Ascending aorta (tissue), 2 donors: Measurements from ENCODE around the gene PRKAG2. TPM values are rescaled to one million over a fixed set of nuclear protein-coding genes. Genes with fewer than 3 reads are reported as not detected.

Source experiments
- DNase-seq, 2 donors: peaks; one replicate each; pipeline ENCODE4 v3.0.0-alpha.2; 2019; ENCODE audit warnings: low spot score in 2 of 2
- H3K27ac ChIP-seq, 2 donors: fragments of 200-600 bp; sonication (generic); one replicate each; pipeline ENCODE4 v1.5.1; 2016 to 2017; ENCODE audit warnings: mild to moderate bottlenecking in 1 of 2
- H3K27me3 ChIP-seq: fragments of 200-600 bp; sonication (generic); one replicate; pipeline ENCODE4 v1.5.1; 2017
- H3K36me3 ChIP-seq, 2 donors: fragments of 200-600 bp; sonication (generic); one replicate each; pipeline ENCODE4 v1.5.1; 2016
- H3K4me1 ChIP-seq, 2 donors: fragments of 200-600 bp; sonication (generic); one replicate each; pipeline ENCODE4 v1.5.1; 2016 to 2017; ENCODE audit warnings: mild to moderate bottlenecking in 1 of 2
- H3K4me3 ChIP-seq, 2 donors: fragments of 200-600 bp; sonication (generic); one replicate each; pipeline ENCODE4 v1.5.1; 2016 to 2017; ENCODE audit warnings: mild to moderate bottlenecking in 1 of 2
- H3K9me3 ChIP-seq, 2 donors: fragments of 200-600 bp; sonication (generic); one replicate each; pipeline ENCODE4 v1.5.1; 2016
- CTCF ChIP-seq, 3 experiments: fragments of 200-600 bp in 2 of 3; fragments of 450-650 bp in 1 of 3; sonication (generic) in 2 of 3; IDR thresholded peaks; one replicate each; pipeline ENCODE4 v1.5.1; 2016 to 2019; ENCODE audit warnings: antibody characterized with exemption in 3 of 3, mild to moderate bottlenecking in 1 of 3, moderate library complexity in 1 of 3
- intact Hi-C: fragments of 100-400 bp; cut with DNase I; formaldehyde crosslinking; loops from one replicate; pipeline ENCODE4 v1.15.1; 2023
- total RNA-seq: library from RNA; depleted of rRNA; stranded (reverse); fragments of >200 nt; gene quantifications from one replicate; pipeline ENCODE4 v1.1.0, GENCODE V29; 2016

Gene PRKAG2
- total RNA-seq, 1 donor from 2014 or later: 26.7 TPM

DNA sequence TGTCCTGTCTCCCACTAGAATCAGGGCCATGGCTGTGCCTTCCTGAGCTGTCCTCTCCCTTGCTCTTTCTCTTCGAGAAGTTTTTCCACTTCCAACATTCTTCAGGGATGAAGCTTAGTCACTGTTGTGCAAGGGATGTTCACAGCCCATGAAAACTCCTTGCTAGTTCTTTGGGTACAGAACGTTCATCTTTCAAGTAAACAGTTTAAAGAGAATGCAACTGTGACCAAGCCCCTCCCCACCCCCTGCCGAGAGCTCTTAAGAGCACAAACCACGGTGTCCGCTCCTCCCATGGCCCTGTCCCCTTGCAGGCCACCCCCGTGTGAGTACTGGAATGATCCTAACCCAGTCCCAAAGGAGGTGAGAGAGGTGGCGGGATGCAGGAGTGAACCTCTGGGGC is 196.1 kb downstream of the PRKAG2 start:
- Histone ChIP-seq H3K4me1 (peaks cover 4 to 12% of the 10 kb centered on the region in 2 donors), H3K27ac (peak overlapping the region in 1 of 2 donors; percentile 60)
- intact Hi-C loops: no loop called here

GRCh38 chr7:151679881-151680612 is 196.9 kb downstream of the PRKAG2 start:
- intact Hi-C loops: no loop called here
- no peak for DNase-seq
- TF ChIP-seq CTCF (IDR thresholded peaks at IDR 0.05): no peak
- Histone ChIP-seq H3K4me3 (no peak overlapping the region), H3K9me3 (no peaks in the 10 kb centered on the region), H3K4me1 (peaks cover 4 to 12% of the 10 kb centered on the region in 2 donors), H3K27ac (peak overlapping the region in 1 of 2 donors; percentile 60), H3K36me3 (no peaks in the 10 kb centered on the region), H3K27me3 (no peaks in the 10 kb centered on the region)

More for the DNA sequence above, 196.1 kb downstream of the PRKAG2 start:
- Histone ChIP-seq H3K9me3 (no peaks in the 10 kb centered on the region), H3K36me3 (no peaks in the 10 kb centered on the region), H3K4me3 (no peak overlapping the region), H3K27me3 (no peaks in the 10 kb centered on the region)
- TF ChIP-seq CTCF (IDR thresholded peaks at IDR 0.05): no peak
- DNase-seq: no peak

GRCh38 chr7:151679071-151679708 is 197.7 kb downstream of the PRKAG2 start:
- peak overlapping the region; percentile 18 to 49 for H3K27ac ChIP-seq

DNA sequence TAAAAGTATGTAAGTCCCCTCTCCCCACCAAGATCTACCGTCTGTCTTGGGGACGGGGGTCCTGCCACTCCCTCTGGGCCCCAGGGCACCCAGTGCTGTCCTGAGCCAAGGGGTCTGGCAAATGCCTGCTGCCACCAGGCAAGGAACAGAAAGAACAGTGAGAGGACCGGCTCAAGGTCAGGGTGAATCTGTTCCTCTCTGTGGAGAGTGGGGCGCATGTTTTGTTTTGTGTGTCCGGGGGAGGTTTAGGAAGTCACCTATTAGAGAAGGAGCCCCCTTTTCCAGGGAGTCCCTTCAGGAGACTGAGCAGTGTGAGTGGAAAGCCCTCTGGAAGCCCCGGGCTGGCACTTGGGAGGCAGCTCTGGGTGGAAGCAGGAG is 198.7 kb downstream of the PRKAG2 start:
- H3K4me1 ChIP-seq: peaks cover 4 to 12% of the 10 kb centered on the region in 2 donors
- DNase-seq: no peak

More at GRCh38 chr7:151679071-151679708, 197.7 kb downstream of the PRKAG2 start:
- no peaks in the 10 kb centered on the region for H3K36me3 ChIP-seq
- H3K9me3 ChIP-seq: no peaks in the 10 kb centered on the region
- intact Hi-C loops: no loop called here
- no peak for DNase-seq
- H3K4me3 ChIP-seq: no peak overlapping the region
- H3K27me3 ChIP-seq: no peaks in the 10 kb centered on the region
- H3K4me1 ChIP-seq: peaks cover 4 to 12% of the 10 kb centered on the region in 2 donors
- no peak for TF ChIP-seq CTCF (IDR thresholded peaks at IDR 0.05)

DNA sequence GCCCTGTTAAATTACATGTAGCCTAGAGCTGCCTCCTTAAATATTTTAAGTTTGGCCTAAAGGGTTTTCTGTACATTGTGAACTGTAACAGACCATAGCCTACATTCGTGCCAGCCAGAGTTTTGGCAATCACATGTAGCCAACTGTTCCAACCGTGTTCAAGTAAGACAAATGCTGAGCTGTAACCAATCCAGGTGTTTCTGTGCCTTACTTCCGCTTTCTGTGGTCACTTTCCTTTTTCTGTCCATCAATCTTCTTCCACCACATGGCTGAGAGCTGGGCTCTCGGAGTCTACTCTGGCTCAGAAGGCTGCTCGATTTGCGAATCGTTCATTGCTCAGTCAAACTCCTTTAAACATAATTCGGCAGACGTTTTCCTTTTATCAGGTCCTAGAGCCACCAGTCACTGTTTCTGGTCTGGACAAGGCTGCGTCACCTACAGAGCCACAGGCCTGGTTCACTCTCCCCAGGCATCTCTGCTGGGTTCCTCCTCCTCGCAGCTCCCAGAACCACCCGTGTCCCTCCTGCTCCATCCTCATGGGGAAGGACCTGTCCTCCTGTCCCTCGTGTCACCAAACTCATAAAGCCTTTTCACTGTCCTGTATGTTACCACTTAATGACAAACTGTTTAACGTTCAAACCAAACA is 199.2 kb downstream of the PRKAG2 start:
- DNase-seq: no peak
- no peaks in the 10 kb centered on the region for H3K27me3 ChIP-seq
- H3K36me3 ChIP-seq: no peaks in the 10 kb centered on the region
- intact Hi-C loops: no loop called here
- no peak overlapping the region for H3K4me3 ChIP-seq
- H3K9me3 ChIP-seq: no peaks in the 10 kb centered on the region
- no peak for TF ChIP-seq CTCF (IDR thresholded peaks at IDR 0.05)
- H3K27ac ChIP-seq: peak overlapping the region in 1 of 2 donors; percentile 45
- H3K4me1 ChIP-seq: peaks cover 4 to 12% of the 10 kb centered on the region in 2 donors

More for the DNA sequence above, 198.7 kb downstream of the PRKAG2 start:
- H3K36me3 ChIP-seq: no peaks in the 10 kb centered on the region
- H3K27me3 ChIP-seq: no peaks in the 10 kb centered on the region
- TF ChIP-seq CTCF (IDR thresholded peaks at IDR 0.05): no peak
- no peaks in the 10 kb centered on the region for H3K9me3 ChIP-seq
- no peak overlapping the region for H3K4me3 ChIP-seq
- intact Hi-C loops: no loop called here
- H3K27ac ChIP-seq: no peak overlapping the region
